Measurements from ENCODE around the gene VAMP3.

DNA sequence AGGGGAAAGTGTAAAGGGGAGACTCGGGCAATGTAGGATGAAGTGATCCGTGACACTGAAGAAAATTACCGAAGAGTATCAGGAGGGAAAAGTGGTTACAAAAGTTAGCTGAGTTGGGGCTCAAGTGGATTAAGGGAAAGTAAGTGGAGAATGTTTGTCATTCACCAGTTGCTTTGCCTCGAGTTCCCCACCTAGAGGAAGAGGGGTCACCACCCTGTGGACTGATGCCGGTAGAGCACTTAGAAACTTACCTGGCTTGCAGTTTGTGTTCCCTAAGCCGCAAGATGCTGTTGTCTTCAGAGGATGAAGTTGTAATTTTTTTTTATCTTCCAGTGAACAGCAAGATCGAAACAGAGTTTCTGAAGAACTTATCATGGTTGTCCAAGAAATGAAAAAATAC lies 14.0 kb downstream of the VAMP3 start:
- TF ChIP-seq, protein P1, sequence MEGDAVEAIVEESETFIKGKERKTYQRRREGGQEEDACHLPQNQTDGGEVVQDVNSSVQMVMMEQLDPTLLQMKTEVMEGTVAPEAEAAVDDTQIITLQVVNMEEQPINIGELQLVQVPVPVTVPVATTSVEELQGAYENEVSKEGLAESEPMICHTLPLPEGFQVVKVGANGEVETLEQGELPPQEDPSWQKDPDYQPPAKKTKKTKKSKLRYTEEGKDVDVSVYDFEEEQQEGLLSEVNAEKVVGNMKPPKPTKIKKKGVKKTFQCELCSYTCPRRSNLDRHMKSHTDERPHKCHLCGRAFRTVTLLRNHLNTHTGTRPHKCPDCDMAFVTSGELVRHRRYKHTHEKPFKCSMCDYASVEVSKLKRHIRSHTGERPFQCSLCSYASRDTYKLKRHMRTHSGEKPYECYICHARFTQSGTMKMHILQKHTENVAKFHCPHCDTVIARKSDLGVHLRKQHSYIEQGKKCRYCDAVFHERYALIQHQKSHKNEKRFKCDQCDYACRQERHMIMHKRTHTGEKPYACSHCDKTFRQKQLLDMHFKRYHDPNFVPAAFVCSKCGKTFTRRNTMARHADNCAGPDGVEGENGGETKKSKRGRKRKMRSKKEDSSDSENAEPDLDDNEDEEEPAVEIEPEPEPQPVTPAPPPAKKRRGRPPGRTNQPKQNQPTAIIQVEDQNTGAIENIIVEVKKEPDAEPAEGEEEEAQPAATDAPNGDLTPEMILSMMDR (optimal IDR thresholded peaks at IDR 0.05 in 1 of 3, IDR thresholded peaks at IDR 0.05 in 1 of 3, conservative IDR thresholded peaks at IDR 0.05 in 1 of 3; ENCODE audit: extremely low read depth in 1 of 3, insufficient read depth in 2 of 3, low read length in 3 of 3) = no peak
- no peak for TF ChIP-seq EZH2 (IDR thresholded peaks at IDR 0.05; ENCODE audit: low read length)
